HG03045 (cell line): ENCODE data around the gene GUCA2A.

Experiments used
- ATAC-seq: cut with Tn5 transposase; IDR thresholded peaks from one replicate; pipeline ENCODE4 v1.9.1; 2021; ENCODE audit warnings: mild to moderate bottlenecking, moderate library complexity; ENCODE audit not compliant: unreplicated experiment

Gene GUCA2A

GRCh38 chr1:42177541-42177981 is 13.0 kb upstream of the GUCA2A start:
- no peak for ATAC-seq

GRCh38 chr1:42176902-42177519 is 12.5 kb upstream of the GUCA2A start:
- no peak for ATAC-seq

GRCh38 chr1:42175314-42176054 is 10.9 kb upstream of the GUCA2A start:
- ATAC-seq: no peak

GRCh38 chr1:42173961-42174735 is 9.6 kb upstream of the GUCA2A start:
- ATAC-seq: no peak

- ATAC-seq: no peak
Observed at GRCh38 chr1:42173155-42173933, 8.8 kb upstream of the GUCA2A start.

- no peak for ATAC-seq
Observed at GRCh38 chr1:42172381-42173133, 8.0 kb upstream of the GUCA2A start.

GRCh38 chr1:42171679-42172266 is 7.2 kb upstream of the GUCA2A start:
- ATAC-seq: no peak

- no peak for ATAC-seq
Observed at GRCh38 chr1:42170779-42171621, 6.5 kb upstream of the GUCA2A start.

- ATAC-seq: no peak
Observed at GRCh38 chr1:42168763-42169162, 4.2 kb upstream of the GUCA2A start.

- no peak for ATAC-seq
Observed at GRCh38 chr1:42168391-42168670, 3.8 kb upstream of the GUCA2A start.

GRCh38 chr1:42167611-42168390 is 3.3 kb upstream of the GUCA2A start:
- no peak for ATAC-seq

GRCh38 chr1:42165511-42166210 is 1.1 kb upstream of the GUCA2A start:
- ATAC-seq: no peak

GRCh38 chr1:42163536-42164503 is 725 bp downstream of the GUCA2A start:
- no peak for ATAC-seq

GRCh38 chr1:42163114-42163513 is 1.4 kb downstream of the GUCA2A start:
- no peak for ATAC-seq

GRCh38 chr1:42162181-42162580 is 2.4 kb downstream of the GUCA2A start:
- ATAC-seq: no peak

GRCh38 chr1:42158189-42158588 is 6.4 kb downstream of the GUCA2A start:
- no peak for ATAC-seq

- no peak for ATAC-seq
Observed at GRCh38 chr1:42157667-42158066, 6.9 kb downstream of the GUCA2A start.
